ENCODE results near the gene L1CAM.

DNA sequence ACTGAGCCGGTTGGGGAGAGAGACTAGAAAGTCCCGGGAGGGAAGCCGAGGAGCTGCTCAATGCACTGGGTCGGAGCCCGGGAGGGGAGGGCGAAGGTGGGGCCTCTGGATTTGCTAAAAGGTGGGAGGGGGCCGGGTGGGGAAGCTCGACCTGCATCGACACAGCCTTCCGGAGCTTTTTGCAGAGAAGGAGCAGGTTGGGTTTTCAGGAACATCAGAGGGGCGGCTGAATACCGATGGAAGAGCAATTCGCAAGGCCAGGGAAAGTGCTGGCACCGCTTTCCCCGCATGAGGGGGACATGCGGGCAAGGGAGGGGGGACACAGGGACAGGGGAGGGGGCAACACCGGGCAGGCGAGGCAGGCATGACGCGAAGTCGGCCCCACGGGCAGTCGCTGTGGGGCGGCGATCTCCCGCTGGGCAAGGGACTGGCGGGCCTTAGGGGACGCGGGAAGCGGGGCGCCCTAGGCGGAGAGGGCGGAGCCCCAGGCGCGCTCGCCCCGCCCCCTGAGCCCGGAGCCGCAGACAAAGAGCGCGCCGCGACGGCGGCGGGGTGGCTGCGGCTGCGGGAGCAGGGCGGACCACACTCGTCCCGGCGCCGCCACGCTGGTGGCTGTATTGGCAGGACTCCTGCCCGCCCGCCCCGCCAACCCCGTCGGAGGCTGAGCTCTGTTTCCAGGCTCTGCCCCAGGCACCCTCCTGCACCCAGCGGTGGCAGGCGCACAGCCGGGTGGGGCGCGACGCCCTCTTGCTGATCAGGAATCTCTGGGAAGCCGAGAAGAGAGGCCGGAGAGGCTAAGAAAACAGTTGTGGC is 67.2 kb downstream of the L1CAM start:
- no peak for TF ChIP-seq TAF1 (conservative IDR thresholded peaks at IDR 0.05)
- TF ChIP-seq, protein P1, sequence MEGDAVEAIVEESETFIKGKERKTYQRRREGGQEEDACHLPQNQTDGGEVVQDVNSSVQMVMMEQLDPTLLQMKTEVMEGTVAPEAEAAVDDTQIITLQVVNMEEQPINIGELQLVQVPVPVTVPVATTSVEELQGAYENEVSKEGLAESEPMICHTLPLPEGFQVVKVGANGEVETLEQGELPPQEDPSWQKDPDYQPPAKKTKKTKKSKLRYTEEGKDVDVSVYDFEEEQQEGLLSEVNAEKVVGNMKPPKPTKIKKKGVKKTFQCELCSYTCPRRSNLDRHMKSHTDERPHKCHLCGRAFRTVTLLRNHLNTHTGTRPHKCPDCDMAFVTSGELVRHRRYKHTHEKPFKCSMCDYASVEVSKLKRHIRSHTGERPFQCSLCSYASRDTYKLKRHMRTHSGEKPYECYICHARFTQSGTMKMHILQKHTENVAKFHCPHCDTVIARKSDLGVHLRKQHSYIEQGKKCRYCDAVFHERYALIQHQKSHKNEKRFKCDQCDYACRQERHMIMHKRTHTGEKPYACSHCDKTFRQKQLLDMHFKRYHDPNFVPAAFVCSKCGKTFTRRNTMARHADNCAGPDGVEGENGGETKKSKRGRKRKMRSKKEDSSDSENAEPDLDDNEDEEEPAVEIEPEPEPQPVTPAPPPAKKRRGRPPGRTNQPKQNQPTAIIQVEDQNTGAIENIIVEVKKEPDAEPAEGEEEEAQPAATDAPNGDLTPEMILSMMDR (IDR thresholded peaks at IDR 0.05; ENCODE audit: low read depth, low read length, missing input control), result no peak
- TF ChIP-seq GABPA (IDR thresholded peaks at IDR 0.05 in 1 of 2, conservative IDR thresholded peaks at IDR 0.05 in 1 of 2), result no peak
- TF ChIP-seq, protein P2, sequence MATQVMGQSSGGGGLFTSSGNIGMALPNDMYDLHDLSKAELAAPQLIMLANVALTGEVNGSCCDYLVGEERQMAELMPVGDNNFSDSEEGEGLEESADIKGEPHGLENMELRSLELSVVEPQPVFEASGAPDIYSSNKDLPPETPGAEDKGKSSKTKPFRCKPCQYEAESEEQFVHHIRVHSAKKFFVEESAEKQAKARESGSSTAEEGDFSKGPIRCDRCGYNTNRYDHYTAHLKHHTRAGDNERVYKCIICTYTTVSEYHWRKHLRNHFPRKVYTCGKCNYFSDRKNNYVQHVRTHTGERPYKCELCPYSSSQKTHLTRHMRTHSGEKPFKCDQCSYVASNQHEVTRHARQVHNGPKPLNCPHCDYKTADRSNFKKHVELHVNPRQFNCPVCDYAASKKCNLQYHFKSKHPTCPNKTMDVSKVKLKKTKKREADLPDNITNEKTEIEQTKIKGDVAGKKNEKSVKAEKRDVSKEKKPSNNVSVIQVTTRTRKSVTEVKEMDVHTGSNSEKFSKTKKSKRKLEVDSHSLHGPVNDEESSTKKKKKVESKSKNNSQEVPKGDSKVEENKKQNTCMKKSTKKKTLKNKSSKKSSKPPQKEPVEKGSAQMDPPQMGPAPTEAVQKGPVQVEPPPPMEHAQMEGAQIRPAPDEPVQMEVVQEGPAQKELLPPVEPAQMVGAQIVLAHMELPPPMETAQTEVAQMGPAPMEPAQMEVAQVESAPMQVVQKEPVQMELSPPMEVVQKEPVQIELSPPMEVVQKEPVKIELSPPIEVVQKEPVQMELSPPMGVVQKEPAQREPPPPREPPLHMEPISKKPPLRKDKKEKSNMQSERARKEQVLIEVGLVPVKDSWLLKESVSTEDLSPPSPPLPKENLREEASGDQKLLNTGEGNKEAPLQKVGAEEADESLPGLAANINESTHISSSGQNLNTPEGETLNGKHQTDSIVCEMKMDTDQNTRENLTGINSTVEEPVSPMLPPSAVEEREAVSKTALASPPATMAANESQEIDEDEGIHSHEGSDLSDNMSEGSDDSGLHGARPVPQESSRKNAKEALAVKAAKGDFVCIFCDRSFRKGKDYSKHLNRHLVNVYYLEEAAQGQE (IDR thresholded peaks at IDR 0.05), result no peak
- TF ChIP-seq RAD21 (IDR thresholded peaks at IDR 0.05), result no peak
